ENCODE measurements around the gene DNAI1.

Gene DNAI1

GRCh38 chr9:34545497-34545896 lies 86.9 kb downstream of the DNAI1 start:
- TF ChIP-seq TCF12 (IDR thresholded peaks at IDR 0.05; ENCODE audit: low read depth), result no peak
- no peak for TF ChIP-seq ZBTB7A (IDR thresholded peaks at IDR 0.05; ENCODE audit: low read depth)

GRCh38 chr9:34546102-34546833 lies 87.7 kb downstream of the DNAI1 start:
- TF ChIP-seq USF1 (IDR thresholded peaks at IDR 0.05) (no peak), ZBTB7A (IDR thresholded peaks at IDR 0.05; ENCODE audit: low read depth) (no peak), TEAD4 (IDR thresholded peaks at IDR 0.05) (no peak), EP300 (IDR thresholded peaks at IDR 0.05; ENCODE audit: borderline replicate concordance) (no peak), FOXM1 (IDR thresholded peaks at IDR 0.05; ENCODE audit: borderline replicate concordance, low read depth) (no peak), CEBPB (IDR thresholded peaks at IDR 0.05) (no peak), NFIC (IDR thresholded peaks at IDR 0.05) (no peak), REST (IDR thresholded peaks at IDR 0.05; ENCODE audit: low read depth) (no peak), MAX (IDR thresholded peaks at IDR 0.05) (no peak), EGR1 (IDR thresholded peaks at IDR 0.05) (no peak), RAD21 (IDR thresholded peaks at IDR 0.05; ENCODE audit: low read depth) (no peak), YY1 (IDR thresholded peaks at IDR 0.05; ENCODE audit: low read depth) (no peak), TAF1 (IDR thresholded peaks at IDR 0.05; ENCODE audit: low read depth) (no peak), CREB1 (IDR thresholded peaks at IDR 0.05; ENCODE audit: low read depth) (no peak), TCF12 (IDR thresholded peaks at IDR 0.05; ENCODE audit: low read depth) (no peak)

GRCh38 chr9:34546834-34547827 lies 88.5 kb downstream of the DNAI1 start:
- no peak for TF ChIP-seq YY1 (IDR thresholded peaks at IDR 0.05; ENCODE audit: low read depth)
- TF ChIP-seq RAD21 (IDR thresholded peaks at IDR 0.05; ENCODE audit: low read depth), result peak; percentile 72
- TF ChIP-seq FOXM1 (IDR thresholded peaks at IDR 0.05; ENCODE audit: borderline replicate concordance, low read depth), result no peak
- peak; percentile 28; the same call in 1 of the 2 replicates for TF ChIP-seq USF1 (IDR thresholded peaks at IDR 0.05)

- TF ChIP-seq NFIC (IDR thresholded peaks at IDR 0.05), result no peak
- no peak for TF ChIP-seq YY1 (IDR thresholded peaks at IDR 0.05; ENCODE audit: low read depth)
- TF ChIP-seq REST (IDR thresholded peaks at IDR 0.05; ENCODE audit: low read depth), result no peak
- TF ChIP-seq USF1 (IDR thresholded peaks at IDR 0.05), result no peak
- TF ChIP-seq FOXM1 (IDR thresholded peaks at IDR 0.05; ENCODE audit: borderline replicate concordance, low read depth), result no peak
- TF ChIP-seq RAD21 (IDR thresholded peaks at IDR 0.05; ENCODE audit: low read depth), result peak; percentile 94
These were observed 89.5 kb downstream of the DNAI1 start for GRCh38 chr9:34547960-34548611.

- no peak for TF ChIP-seq EGR1 (IDR thresholded peaks at IDR 0.05)
- no peak for TF ChIP-seq USF1 (IDR thresholded peaks at IDR 0.05)
- no peak for TF ChIP-seq FOXM1 (IDR thresholded peaks at IDR 0.05; ENCODE audit: borderline replicate concordance, low read depth)
- no peak for TF ChIP-seq NFIC (IDR thresholded peaks at IDR 0.05)
- no peak for TF ChIP-seq TCF12 (IDR thresholded peaks at IDR 0.05; ENCODE audit: low read depth)
- no peak for TF ChIP-seq RAD21 (IDR thresholded peaks at IDR 0.05; ENCODE audit: low read depth)
- no peak for TF ChIP-seq EP300 (IDR thresholded peaks at IDR 0.05; ENCODE audit: borderline replicate concordance)
- no peak for TF ChIP-seq ZBTB7A (IDR thresholded peaks at IDR 0.05; ENCODE audit: low read depth)
- no peak for TF ChIP-seq MAX (IDR thresholded peaks at IDR 0.05)
- TF ChIP-seq REST (IDR thresholded peaks at IDR 0.05; ENCODE audit: low read depth), result no peak
- no peak for TF ChIP-seq TEAD4 (IDR thresholded peaks at IDR 0.05)
- TF ChIP-seq CEBPB (IDR thresholded peaks at IDR 0.05), result no peak
- TF ChIP-seq YY1 (IDR thresholded peaks at IDR 0.05; ENCODE audit: low read depth), result no peak
- TF ChIP-seq CREB1 (IDR thresholded peaks at IDR 0.05; ENCODE audit: low read depth), result no peak
- TF ChIP-seq TAF1 (IDR thresholded peaks at IDR 0.05; ENCODE audit: low read depth), result no peak
These were observed 90.8 kb downstream of the DNAI1 start for GRCh38 chr9:34549407-34549732.
